PFSK-1 (cell line): ENCODE data around the gene OMA1.

Source experiments
- FOXP2 ChIP-seq: optimal IDR thresholded peaks from 2 replicates; pipeline ENCODE3; 2011; ENCODE audit warnings: borderline replicate concordance, control low read depth, inconsistent platforms; ENCODE audit not compliant: insufficient read depth; ENCODE audit errors: extremely low read length, extremely low read depth
- POLR2AphosphoS5 ChIP-seq: IDR thresholded peaks from 2 replicates; pipeline ENCODE4 v1.6.1; 2012; ENCODE audit warnings: low read depth, mild to moderate bottlenecking, control low read depth, low read length, moderate library complexity
- REST ChIP-seq, 2 experiments: IDR thresholded peaks; 2 replicates each; pipeline versions ENCODE4 v1.6.1 to v1.8.0; 2011 to 2012; ENCODE audit warnings: low read depth in 2 of 2, low read length in 2 of 2, control low read depth in 1 of 2, inconsistent platforms in 1 of 2, mild to moderate bottlenecking in 1 of 2, moderate library complexity in 1 of 2; ENCODE audit not compliant: insufficient read depth in 1 of 2
- SIN3A ChIP-seq: IDR thresholded peaks from 2 replicates; pipeline ENCODE4 v1.6.1; 2012; ENCODE audit warnings: mild to moderate bottlenecking, low read length, moderate library complexity, borderline replicate concordance; ENCODE audit not compliant: insufficient read depth
- TAF1 ChIP-seq: IDR thresholded peaks from 2 replicates; pipeline ENCODE4 v1.6.1; 2012; ENCODE audit warnings: low read length, control low read depth, borderline replicate concordance; ENCODE audit not compliant: insufficient read depth

OMA1 gene

DNA sequence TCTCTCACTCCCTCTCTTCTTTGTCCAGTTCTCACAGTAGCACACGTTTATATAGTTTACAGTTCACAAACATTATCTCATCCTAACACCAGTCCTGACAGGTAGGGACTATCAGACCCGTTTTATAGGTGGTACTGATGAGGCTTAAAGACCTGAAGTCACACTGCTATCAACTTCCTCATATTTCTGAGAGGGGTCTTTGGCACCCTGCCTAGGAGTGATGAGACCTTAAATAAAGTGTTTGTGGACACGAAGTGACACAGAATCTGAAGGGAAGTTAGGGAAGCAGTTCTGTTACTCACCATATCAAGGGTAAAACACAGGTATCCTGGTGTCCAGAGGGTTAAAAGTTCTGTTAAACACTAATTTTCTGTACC lies 31.1 kb upstream of the OMA1 start:
- TF ChIP-seq POLR2AphosphoS5: no peak
- no peak for TF ChIP-seq SIN3A
- TF ChIP-seq TAF1: no peak
- no peak for TF ChIP-seq FOXP2
- TF ChIP-seq REST (IDR thresholded peaks at IDR 0.05; ENCODE audit: insufficient read depth in 1 of 2, low read depth in 2 of 2, low read length in 2 of 2): no peak

DNA sequence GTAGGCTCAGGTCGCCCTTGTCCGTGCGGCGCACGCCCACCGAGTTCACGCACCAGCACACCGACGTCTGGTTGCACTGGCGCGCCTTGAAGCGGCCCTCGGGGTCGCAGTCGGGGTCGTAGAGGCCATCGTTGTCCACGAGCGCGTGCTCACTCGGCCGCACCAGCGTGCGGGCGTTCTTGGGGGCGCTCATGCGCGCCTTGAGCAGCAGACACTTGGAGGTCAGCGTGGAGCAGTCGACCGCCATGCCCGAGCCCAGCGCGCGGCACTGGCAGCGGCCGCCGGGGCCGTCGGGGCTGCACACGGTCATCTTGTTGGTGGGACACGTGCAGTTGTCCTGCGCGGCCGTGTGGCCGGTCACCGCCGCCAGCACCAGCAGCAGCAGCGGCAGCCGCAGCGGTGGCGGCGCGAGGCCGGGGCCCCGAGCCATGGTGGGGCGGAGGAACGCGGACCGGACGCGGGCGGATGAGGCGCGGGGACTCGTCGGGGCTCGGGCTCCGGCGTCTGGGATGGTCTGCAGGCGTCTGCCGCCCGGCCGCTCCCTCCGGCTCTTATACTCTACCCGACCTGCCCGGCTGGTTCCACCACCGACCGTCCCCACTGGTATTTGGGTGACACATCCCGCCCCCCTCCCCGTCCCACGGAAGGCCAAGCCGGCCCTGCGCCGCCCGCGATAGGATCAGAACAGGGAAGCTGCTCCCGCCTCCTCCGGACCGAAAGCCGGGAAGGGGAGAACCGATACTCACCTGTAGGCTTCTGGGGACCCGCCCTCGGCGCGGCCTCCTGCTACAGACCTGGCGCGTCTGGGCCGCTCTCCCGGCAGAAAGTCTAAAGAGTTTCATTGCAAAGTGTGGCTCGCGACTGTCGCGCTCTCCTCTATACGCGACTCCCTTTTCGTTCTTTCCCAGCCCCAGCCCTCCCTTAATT lies 30.5 kb upstream of the OMA1 start, which contains the start of gene TACSTD2:
TSS of gene TACSTD2 (minus strand) at position 526 of the 927 bp plus-strand sequence. CDS start at position 430, 96 bp downstream.
- TF ChIP-seq SIN3A (no peak), REST (IDR thresholded peaks at IDR 0.05; ENCODE audit: insufficient read depth in 1 of 2, low read depth in 2 of 2, low read length in 2 of 2) (no peak)

GRCh38 chr1:58576325-58576726 lies 29.8 kb upstream of the OMA1 start:
- TF ChIP-seq POLR2AphosphoS5 (no peak), FOXP2 (no peak), SIN3A (no peak), REST (IDR thresholded peaks at IDR 0.05; ENCODE audit: insufficient read depth in 1 of 2, low read depth in 2 of 2, low read length in 2 of 2) (no peak), TAF1 (no peak)

DNA sequence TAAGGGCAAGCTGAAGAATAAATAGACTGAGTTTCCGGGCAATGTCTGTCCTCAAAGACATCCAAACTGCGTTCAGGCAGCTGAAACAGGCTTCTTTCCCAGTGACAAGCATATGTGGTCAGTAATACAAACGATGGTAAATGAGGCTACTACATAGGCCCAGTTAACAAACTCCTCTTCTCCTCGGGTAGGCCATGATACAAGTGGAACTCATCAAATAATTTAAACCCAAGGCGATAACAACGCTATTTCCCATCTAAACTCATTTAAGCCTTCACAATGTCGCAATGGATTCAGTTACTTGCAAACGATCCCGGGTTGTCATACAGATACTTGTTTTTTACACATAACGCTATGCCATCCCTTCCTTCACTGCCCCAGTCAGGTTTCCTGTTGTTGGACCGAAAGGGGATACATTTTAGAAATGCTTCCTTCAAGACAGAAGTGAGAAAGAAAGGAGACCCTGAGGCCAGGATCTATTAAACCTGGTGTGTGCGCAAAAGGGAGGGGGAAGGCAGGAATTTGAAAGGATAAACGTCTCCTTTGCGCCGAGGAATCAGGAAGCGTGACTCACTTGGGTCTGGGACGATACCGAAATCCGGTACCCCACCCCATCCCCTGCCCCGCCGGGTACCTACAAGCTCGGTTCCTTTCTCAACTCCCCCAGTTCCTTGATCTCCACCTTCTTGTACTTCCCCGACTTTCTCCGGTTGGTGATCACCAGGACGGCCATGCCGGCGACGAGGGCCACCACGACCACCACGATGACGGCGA lies 29.2 kb upstream of the OMA1 start:
- TF ChIP-seq REST (IDR thresholded peaks at IDR 0.05; ENCODE audit: insufficient read depth in 1 of 2, low read depth in 2 of 2, low read length in 2 of 2) (no peak), FOXP2 (no peak), SIN3A (no peak), POLR2AphosphoS5 (no peak), TAF1 (no peak)
